Measurements from ENCODE around the gene CDC25A.

The CDC25A gene

DNA sequence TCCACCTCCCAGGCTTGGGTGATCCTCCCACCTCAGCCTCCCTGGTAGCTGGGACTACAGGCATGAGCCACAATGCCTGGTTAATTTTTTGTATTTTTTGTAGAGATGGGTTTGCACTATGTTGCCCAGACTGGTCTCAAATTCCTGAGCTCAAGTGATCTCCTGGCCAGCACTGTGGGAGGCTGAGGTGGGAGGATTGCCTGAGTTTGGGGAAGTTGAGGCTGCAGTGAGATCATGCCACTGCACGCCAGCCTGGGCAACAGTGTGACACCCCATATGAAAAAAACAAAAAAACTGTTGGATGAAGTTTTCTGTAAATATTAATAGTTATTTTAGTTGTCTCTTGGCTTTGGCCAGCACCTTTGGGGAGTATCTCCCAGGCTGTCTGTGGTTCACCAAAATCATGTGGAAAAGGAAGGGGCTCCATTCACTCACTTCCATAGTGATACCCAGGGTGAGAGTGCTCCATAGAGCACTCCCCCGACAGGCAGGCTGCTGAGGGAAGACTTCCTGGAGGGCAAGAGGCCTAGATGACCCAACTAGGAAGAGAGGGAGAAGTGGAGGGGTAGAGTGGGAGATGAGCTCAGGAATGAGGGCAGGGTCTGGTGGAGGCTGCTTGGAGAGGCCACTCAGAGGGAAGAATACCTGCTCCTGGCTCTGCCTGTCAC is 47.1 kb downstream of the CDC25A start:
- peaks cover 0 to 8% of the 10 kb centered on the region in 2 experiments for H3K27me3 ChIP-seq (ENCODE audit: control insufficient read depth in 1 of 2, insufficient read depth in 1 of 2, low read length in 2 of 2)
- H3K14ac ChIP-seq (ENCODE audit: low read length in 2 of 2): no peak overlapping the region
- no peak overlapping the region for H3K18ac ChIP-seq (ENCODE audit: low read depth in 1 of 2, low read length in 2 of 2)
- H2BK5ac ChIP-seq (ENCODE audit: low read depth, low read length, poor library complexity, severe bottlenecking): no peak overlapping the region
- H2BK12ac ChIP-seq (ENCODE audit: low read length in 2 of 2): no peak overlapping the region
- no peak overlapping the region for H3K4ac ChIP-seq (ENCODE audit: low read depth in 1 of 2, low read length in 2 of 2)
- no peak overlapping the region for H2BK120ac ChIP-seq (ENCODE audit: low read depth, low read length)
- no peak overlapping the region for H2AK5ac ChIP-seq (ENCODE audit: low read length, severe bottlenecking)
- no peaks in the 10 kb centered on the region for H3K36me3 ChIP-seq (ENCODE audit: control insufficient read depth in 1 of 2, insufficient read depth in 2 of 2, low read depth in 1 of 2, low read length in 2 of 2)
- H3K9ac ChIP-seq (ENCODE audit: low read length): no peak overlapping the region
- H3K4me1 ChIP-seq (ENCODE audit: control insufficient read depth, insufficient read depth, low read depth, low read length): no peaks in the 10 kb centered on the region
- no peaks in the 10 kb centered on the region for H3K79me1 ChIP-seq (replicated peaks; ENCODE audit: low read length, poor library complexity, severe bottlenecking)
- no peak overlapping the region for H2BK15ac ChIP-seq (ENCODE audit: low read depth, poor library complexity, severe bottlenecking)
- no peak overlapping the region for H4K91ac ChIP-seq (ENCODE audit: low read length)
- no peak for DNase-seq
- no peak overlapping the region for H4K8ac ChIP-seq (ENCODE audit: low read length)
- no peak overlapping the region for H2AFZ ChIP-seq (ENCODE audit: low read depth, low read length)
- H3K4me3 ChIP-seq (ENCODE audit: insufficient read depth in 1 of 2, low read depth in 1 of 2, low read length in 2 of 2): no peak overlapping the region
- H3K9me3 ChIP-seq (ENCODE audit: control insufficient read depth, low read length): no peaks in the 10 kb centered on the region
- 85% methylated on average over 2 of the region's 2 CpGs for WGBS
- H3K27ac ChIP-seq (ENCODE audit: low read length, poor library complexity, severe bottlenecking): no peak overlapping the region
- H3K4me2 ChIP-seq (ENCODE audit: low read length, poor library complexity, severe bottlenecking): no peak overlapping the region
- H3K23ac ChIP-seq (ENCODE audit: low read length in 2 of 2): no peak overlapping the region

DNA sequence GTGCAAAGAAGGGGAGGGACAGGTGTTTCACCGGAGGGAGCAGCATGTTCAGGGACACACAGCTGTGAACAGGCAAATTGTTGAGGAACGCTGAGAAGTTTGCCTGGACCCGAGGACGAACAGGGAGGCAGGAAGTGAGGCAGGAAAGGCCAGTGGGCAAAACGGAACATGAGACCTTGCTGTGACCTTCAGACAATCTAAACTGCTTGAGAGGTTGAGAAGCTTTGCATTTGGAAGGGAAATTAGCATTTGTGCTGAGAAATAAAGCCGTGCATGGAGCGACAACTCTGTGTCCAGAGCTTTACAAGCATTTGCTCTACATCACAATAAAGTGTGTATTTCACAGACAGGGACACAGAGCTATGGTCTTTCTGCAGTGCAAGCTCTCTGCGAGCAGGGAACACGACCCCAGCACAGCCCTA is 47.9 kb downstream of the CDC25A start:
- Histone ChIP-seq H3K79me1 (replicated peaks; ENCODE audit: low read length, poor library complexity, severe bottlenecking) (no peaks in the 10 kb centered on the region), H2BK5ac (ENCODE audit: low read depth, low read length, poor library complexity, severe bottlenecking) (no peak overlapping the region), H2BK12ac (ENCODE audit: low read length in 2 of 2) (no peak overlapping the region), H3K36me3 (ENCODE audit: control insufficient read depth in 1 of 2, insufficient read depth in 2 of 2, low read depth in 1 of 2, low read length in 2 of 2) (no peaks in the 10 kb centered on the region), H3K27ac (ENCODE audit: low read length, poor library complexity, severe bottlenecking) (no peak overlapping the region), H3K4me1 (ENCODE audit: control insufficient read depth, insufficient read depth, low read depth, low read length) (no peaks in the 10 kb centered on the region), H4K91ac (ENCODE audit: low read length) (no peak overlapping the region), H2BK120ac (ENCODE audit: low read depth, low read length) (no peak overlapping the region), H3K9ac (ENCODE audit: low read length) (no peak overlapping the region), H2BK15ac (ENCODE audit: low read depth, poor library complexity, severe bottlenecking) (no peak overlapping the region), H3K4me2 (ENCODE audit: low read length, poor library complexity, severe bottlenecking) (no peak overlapping the region), H3K18ac (ENCODE audit: low read depth in 1 of 2, low read length in 2 of 2) (no peak overlapping the region), H2AK5ac (ENCODE audit: low read length, severe bottlenecking) (no peak overlapping the region), H2AFZ (ENCODE audit: low read depth, low read length) (peak overlapping the region; percentile 6), H3K4ac (ENCODE audit: low read depth in 1 of 2, low read length in 2 of 2) (no peak overlapping the region), H4K8ac (ENCODE audit: low read length) (no peak overlapping the region), H3K14ac (ENCODE audit: low read length in 2 of 2) (no peak overlapping the region), H3K4me3 (ENCODE audit: insufficient read depth in 1 of 2, low read depth in 1 of 2, low read length in 2 of 2) (no peak overlapping the region), H3K23ac (ENCODE audit: low read length in 2 of 2) (no peak overlapping the region), H3K27me3 (ENCODE audit: control insufficient read depth in 1 of 2, insufficient read depth in 1 of 2, low read length in 2 of 2) (peaks cover 0 to 8% of the 10 kb centered on the region in 2 experiments), H3K9me3 (ENCODE audit: control insufficient read depth, low read length) (no peaks in the 10 kb centered on the region)
- no peak for DNase-seq
- WGBS: 47% methylated on average over 7 of the region's 9 CpGs

DNA sequence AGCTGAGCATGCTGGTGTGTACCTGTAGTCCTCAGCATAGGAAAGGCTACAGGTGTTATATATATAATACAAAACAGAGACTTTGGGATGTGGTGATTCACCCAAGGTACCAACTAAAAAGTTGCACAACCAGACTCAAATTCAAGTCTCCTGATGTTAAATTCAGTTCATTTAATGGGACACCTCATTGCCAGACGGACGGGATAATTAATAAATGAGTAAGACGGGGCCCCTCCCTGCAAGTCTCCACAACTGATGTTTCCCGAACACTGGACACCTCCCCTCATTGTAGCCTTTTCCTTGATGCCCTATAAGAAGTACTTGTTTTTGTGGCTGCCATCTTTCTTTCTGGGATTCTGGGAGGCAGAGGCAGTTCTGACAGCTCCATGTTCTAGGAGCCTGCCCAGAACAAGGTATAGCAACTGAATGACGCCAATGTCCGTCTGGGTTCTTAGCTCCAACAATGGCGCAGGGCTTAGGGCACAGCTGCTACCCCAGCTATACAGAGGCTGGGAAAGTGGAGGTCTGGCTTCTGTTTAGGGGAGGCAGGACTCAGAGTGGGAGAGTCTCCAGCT is 50.7 kb downstream of the CDC25A start:
- H2BK5ac ChIP-seq (ENCODE audit: low read depth, low read length, poor library complexity, severe bottlenecking): no peak overlapping the region
- no peaks in the 10 kb centered on the region for H3K36me3 ChIP-seq (ENCODE audit: control insufficient read depth in 1 of 2, insufficient read depth in 2 of 2, low read depth in 1 of 2, low read length in 2 of 2)
- no peak overlapping the region for H2AK5ac ChIP-seq (ENCODE audit: low read length, severe bottlenecking)
- no peak overlapping the region for H3K9ac ChIP-seq (ENCODE audit: low read length)
- no peak overlapping the region for H3K4me2 ChIP-seq (ENCODE audit: low read length, poor library complexity, severe bottlenecking)
- no peak overlapping the region for H2BK120ac ChIP-seq (ENCODE audit: low read depth, low read length)
- DNase-seq: no peak
- H3K27ac ChIP-seq (ENCODE audit: low read length, poor library complexity, severe bottlenecking): no peak overlapping the region
- H2BK12ac ChIP-seq (ENCODE audit: low read length in 2 of 2): no peak overlapping the region
- H3K4me1 ChIP-seq (ENCODE audit: control insufficient read depth, insufficient read depth, low read depth, low read length): no peaks in the 10 kb centered on the region
- no peak overlapping the region for H3K4ac ChIP-seq (ENCODE audit: low read depth in 1 of 2, low read length in 2 of 2)
- H2AFZ ChIP-seq (ENCODE audit: low read depth, low read length): no peak overlapping the region
- no peak overlapping the region for H3K4me3 ChIP-seq (ENCODE audit: insufficient read depth in 1 of 2, low read depth in 1 of 2, low read length in 2 of 2)
- no peak overlapping the region for H2BK15ac ChIP-seq (ENCODE audit: low read depth, poor library complexity, severe bottlenecking)
- H3K18ac ChIP-seq (ENCODE audit: low read depth in 1 of 2, low read length in 2 of 2): no peak overlapping the region
- H3K14ac ChIP-seq (ENCODE audit: low read length in 2 of 2): no peak overlapping the region
- peaks cover 0 to 5% of the 10 kb centered on the region in 2 experiments for H3K27me3 ChIP-seq (ENCODE audit: control insufficient read depth in 1 of 2, insufficient read depth in 1 of 2, low read length in 2 of 2)
- H4K8ac ChIP-seq (ENCODE audit: low read length): no peak overlapping the region
- no peak overlapping the region for H3K23ac ChIP-seq (ENCODE audit: low read length in 2 of 2)
- H3K79me1 ChIP-seq (replicated peaks; ENCODE audit: low read length, poor library complexity, severe bottlenecking): no peaks in the 10 kb centered on the region
- H4K91ac ChIP-seq (ENCODE audit: low read length): no peak overlapping the region
- H3K9me3 ChIP-seq (ENCODE audit: control insufficient read depth, low read length): no peaks in the 10 kb centered on the region
- WGBS: 92% methylated on average over 7 of the region's 7 CpGs

DNA sequence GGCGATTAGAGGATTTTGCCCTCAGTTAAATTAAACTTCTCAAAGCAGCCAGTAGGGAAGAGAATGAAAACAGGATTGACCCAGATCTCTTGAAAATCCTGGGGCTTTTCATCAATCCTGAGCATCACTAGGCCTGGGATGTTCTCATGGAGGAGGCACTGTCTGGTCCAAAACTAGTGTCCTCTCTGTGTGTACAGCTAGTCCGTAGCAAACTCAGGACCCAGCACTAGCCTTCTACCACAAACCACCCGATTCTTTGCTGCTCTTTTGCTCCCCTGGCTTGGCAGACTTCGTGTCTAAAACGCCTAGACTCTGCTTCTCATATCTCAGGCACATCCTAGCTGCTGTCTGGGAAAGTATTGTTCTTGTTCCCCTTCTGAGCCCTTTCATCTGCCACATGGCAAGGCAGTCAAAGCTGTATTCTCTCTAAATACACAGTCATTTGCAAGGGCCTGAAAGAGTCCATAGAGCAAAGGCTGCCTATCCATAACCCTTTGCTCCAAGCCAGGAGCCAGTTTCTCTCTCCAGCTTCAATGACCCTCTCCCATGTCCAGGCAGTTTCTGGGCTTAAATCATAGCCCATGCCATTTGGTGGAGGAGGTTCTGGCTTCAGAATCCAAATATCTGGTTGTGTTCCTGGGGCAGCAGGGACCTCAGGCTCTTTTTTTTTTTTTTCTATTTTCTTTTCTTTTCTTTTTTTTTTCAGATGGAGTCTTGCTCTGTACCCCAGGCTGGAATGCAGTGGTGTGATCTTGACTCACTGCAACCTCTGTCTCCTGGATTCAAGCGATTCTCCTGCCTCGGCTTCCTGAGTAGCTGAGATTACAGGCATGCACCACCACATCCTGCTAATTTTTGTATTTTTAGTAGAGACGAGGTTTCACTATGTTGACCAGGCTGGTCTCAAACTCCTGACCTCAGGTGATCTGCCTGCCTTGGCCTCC is 52.4 kb downstream of the CDC25A start:
- no peak overlapping the region for H3K27ac ChIP-seq (ENCODE audit: low read length, poor library complexity, severe bottlenecking)
- DNase-seq: no peak
- H3K18ac ChIP-seq (ENCODE audit: low read depth in 1 of 2, low read length in 2 of 2): peak overlapping the region in 1 of 2 experiments; percentile 6
- WGBS: 76% methylated on average over 8 of the region's 8 CpGs
- peak overlapping the region in 1 of 2 experiments; percentile 56 for H3K23ac ChIP-seq (ENCODE audit: low read length in 2 of 2)
- H3K4me2 ChIP-seq (ENCODE audit: low read length, poor library complexity, severe bottlenecking): no peak overlapping the region
- H3K27me3 ChIP-seq (ENCODE audit: control insufficient read depth in 1 of 2, insufficient read depth in 1 of 2, low read length in 2 of 2): no peaks in the 10 kb centered on the region
- no peak overlapping the region for H2AK5ac ChIP-seq (ENCODE audit: low read length, severe bottlenecking)
- peaks cover 2% of the 10 kb centered on the region for H3K4me1 ChIP-seq (ENCODE audit: control insufficient read depth, insufficient read depth, low read depth, low read length)
- H3K4me3 ChIP-seq (ENCODE audit: insufficient read depth in 1 of 2, low read depth in 1 of 2, low read length in 2 of 2): no peak overlapping the region
- H2BK12ac ChIP-seq (ENCODE audit: low read length in 2 of 2): peak overlapping the region in 1 of 2 experiments; percentile 59
- H3K36me3 ChIP-seq (ENCODE audit: control insufficient read depth in 1 of 2, insufficient read depth in 2 of 2, low read depth in 1 of 2, low read length in 2 of 2): no peaks in the 10 kb centered on the region
- no peak overlapping the region for H2BK15ac ChIP-seq (ENCODE audit: low read depth, poor library complexity, severe bottlenecking)
- H2AFZ ChIP-seq (ENCODE audit: low read depth, low read length): no peak overlapping the region
- no peaks in the 10 kb centered on the region for H3K9me3 ChIP-seq (ENCODE audit: control insufficient read depth, low read length)
- H3K79me1 ChIP-seq (replicated peaks; ENCODE audit: low read length, poor library complexity, severe bottlenecking): no peaks in the 10 kb centered on the region
- H3K4ac ChIP-seq (ENCODE audit: low read depth in 1 of 2, low read length in 2 of 2): no peak overlapping the region
- peak overlapping the region; percentile 11 for H2BK120ac ChIP-seq (ENCODE audit: low read depth, low read length)
- H3K14ac ChIP-seq (ENCODE audit: low read length in 2 of 2): no peak overlapping the region
- H4K91ac ChIP-seq (ENCODE audit: low read length): no peak overlapping the region
- no peak overlapping the region for H4K8ac ChIP-seq (ENCODE audit: low read length)
- H3K9ac ChIP-seq (ENCODE audit: low read length): no peak overlapping the region
- H2BK5ac ChIP-seq (ENCODE audit: low read depth, low read length, poor library complexity, severe bottlenecking): no peak overlapping the region
